DND-41 (cell line): ENCODE results near the gene VKORC1.

Source experiments
- ATAC-seq: fragments of 200-7000 bp; cut with Tn5 transposase; 3 replicates; pipeline ENCODE4 v1.9.1; 2021; ENCODE audit warnings: low read depth; ENCODE audit not compliant: insufficient read depth
- DNase-seq: peaks from one replicate; pipeline ENCODE4 v3.0.0-alpha.2; 2020
- H2AFZ ChIP-seq: 2 replicates; pipeline ENCODE4 v1.6.0; 2012; ENCODE audit warnings: low read depth, low read length
- H3K27ac ChIP-seq: 2 replicates; pipeline ENCODE4 v1.5.1; 2012; ENCODE audit warnings: low read length, inconsistent platforms
- H3K27me3 ChIP-seq: fragments of 200-600 bp; sonication (generic); 2 replicates; pipeline ENCODE4 v1.6.0; 2012; ENCODE audit warnings: low read length, mild to moderate bottlenecking, inconsistent platforms; ENCODE audit not compliant: insufficient read depth, poor library complexity
- H3K36me3 ChIP-seq: 2 replicates; pipeline ENCODE4 v1.5.1; 2012; ENCODE audit warnings: low read length, inconsistent platforms; ENCODE audit not compliant: insufficient read depth
- H3K4me1 ChIP-seq: 2 replicates; pipeline ENCODE4 v1.5.1; 2012; ENCODE audit warnings: mild to moderate bottlenecking, low read length; ENCODE audit not compliant: insufficient read depth
- H3K4me2 ChIP-seq: 2 replicates; pipeline ENCODE4 v1.6.0; 2012; ENCODE audit warnings: mild to moderate bottlenecking, moderate library complexity, low read length, inconsistent platforms; ENCODE audit not compliant: insufficient read depth
- H3K4me3 ChIP-seq, 2 experiments: fragments of 200-600 bp in 1 of 2; shearing (Covaris generic) in 1 of 2; 2 replicates each; pipeline ENCODE4 v1.5.1; 2012 to 2016; ENCODE audit warnings: inconsistent platforms in 2 of 2, low read length in 2 of 2, mild to moderate bottlenecking in 2 of 2, low read depth in 1 of 2, moderate library complexity in 1 of 2
- H3K79me2 ChIP-seq: 2 replicates; pipeline ENCODE4 v1.6.0; 2012; ENCODE audit warnings: low read length, inconsistent platforms; ENCODE audit not compliant: insufficient read depth
- H3K9ac ChIP-seq: 2 replicates; pipeline ENCODE4 v1.6.0; 2012; ENCODE audit warnings: low read depth, mild to moderate bottlenecking, inconsistent platforms, low read length, moderate library complexity
- H3K9me3 ChIP-seq: 2 replicates; pipeline ENCODE4 v1.5.1; 2012; ENCODE audit warnings: low read length, moderate library complexity, mild to moderate bottlenecking, inconsistent platforms; ENCODE audit not compliant: insufficient read depth, severe bottlenecking
- H4K20me1 ChIP-seq: 2 replicates; pipeline ENCODE4 v1.6.0; 2012; ENCODE audit warnings: low read length; ENCODE audit not compliant: insufficient read depth
- EZH2 ChIP-seq: IDR thresholded peaks from 3 replicates; pipeline ENCODE4 v1.6.1; 2012; ENCODE audit warnings: borderline replicate concordance, low read depth, mild to moderate bottlenecking, moderate library complexity, low read length, inconsistent platforms; ENCODE audit not compliant: severe bottlenecking
- TF ChIP-seq, protein P1 (sequence below): IDR thresholded peaks from 2 replicates; pipeline ENCODE4 v1.5.1; 2012; ENCODE audit warnings: borderline replicate concordance, low read length, moderate library complexity, mild to moderate bottlenecking; ENCODE audit not compliant: poor library complexity, severe bottlenecking; ENCODE audit errors: extremely low read depth

The VKORC1 gene

DNA sequence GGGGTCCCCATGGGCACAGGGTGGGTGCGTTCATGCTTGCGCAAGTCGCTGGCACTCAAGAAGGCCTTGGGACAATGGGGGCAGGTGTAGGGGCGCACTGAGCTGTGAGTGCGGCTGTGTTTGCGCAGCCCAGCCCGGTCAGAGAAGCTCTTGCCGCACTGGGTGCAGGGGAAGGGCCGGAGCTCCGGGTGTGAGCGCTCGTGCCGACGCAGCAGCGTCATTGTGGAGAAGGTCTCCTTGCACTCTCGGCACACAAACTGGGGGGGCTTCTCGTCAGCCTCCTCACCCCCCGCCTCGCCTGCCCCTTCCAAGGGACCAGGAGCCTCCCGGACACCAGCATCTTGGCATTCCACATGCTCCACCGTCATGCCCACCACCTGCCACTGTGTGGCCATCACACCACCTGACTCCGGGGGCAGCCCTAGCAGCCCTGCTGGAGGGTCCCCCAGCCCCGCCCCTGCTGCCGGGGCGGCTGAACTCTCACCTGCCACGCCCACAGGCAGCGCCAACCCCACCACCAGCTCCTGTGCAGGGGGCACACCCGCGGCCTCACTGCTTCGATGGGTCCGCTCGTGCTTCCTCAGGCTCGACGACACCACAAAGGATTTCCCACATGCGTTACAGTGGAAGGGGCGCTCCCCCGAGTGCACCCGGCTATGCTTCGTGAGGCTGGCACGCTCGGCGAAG is 33.3 kb downstream of the VKORC1 start:
- no peaks in the 10 kb centered on the region for H3K27me3 ChIP-seq
- H3K27ac ChIP-seq = no peak overlapping the region
- no peak for DNase-seq
- no peaks in the 10 kb centered on the region for H3K9me3 ChIP-seq
- H3K4me1 ChIP-seq = no peaks in the 10 kb centered on the region; the same call in 1 of the 2 replicates
- TF ChIP-seq, protein P1, sequence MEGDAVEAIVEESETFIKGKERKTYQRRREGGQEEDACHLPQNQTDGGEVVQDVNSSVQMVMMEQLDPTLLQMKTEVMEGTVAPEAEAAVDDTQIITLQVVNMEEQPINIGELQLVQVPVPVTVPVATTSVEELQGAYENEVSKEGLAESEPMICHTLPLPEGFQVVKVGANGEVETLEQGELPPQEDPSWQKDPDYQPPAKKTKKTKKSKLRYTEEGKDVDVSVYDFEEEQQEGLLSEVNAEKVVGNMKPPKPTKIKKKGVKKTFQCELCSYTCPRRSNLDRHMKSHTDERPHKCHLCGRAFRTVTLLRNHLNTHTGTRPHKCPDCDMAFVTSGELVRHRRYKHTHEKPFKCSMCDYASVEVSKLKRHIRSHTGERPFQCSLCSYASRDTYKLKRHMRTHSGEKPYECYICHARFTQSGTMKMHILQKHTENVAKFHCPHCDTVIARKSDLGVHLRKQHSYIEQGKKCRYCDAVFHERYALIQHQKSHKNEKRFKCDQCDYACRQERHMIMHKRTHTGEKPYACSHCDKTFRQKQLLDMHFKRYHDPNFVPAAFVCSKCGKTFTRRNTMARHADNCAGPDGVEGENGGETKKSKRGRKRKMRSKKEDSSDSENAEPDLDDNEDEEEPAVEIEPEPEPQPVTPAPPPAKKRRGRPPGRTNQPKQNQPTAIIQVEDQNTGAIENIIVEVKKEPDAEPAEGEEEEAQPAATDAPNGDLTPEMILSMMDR = no peak
- no peak for TF ChIP-seq EZH2
- peaks cover 22% of the 10 kb centered on the region for H3K79me2 ChIP-seq
- H4K20me1 ChIP-seq = peaks cover 12% of the 10 kb centered on the region
- H2AFZ ChIP-seq = no peak overlapping the region
- H3K4me2 ChIP-seq = no peak overlapping the region
- no peak overlapping the region for H3K9ac ChIP-seq
- no peak overlapping the region for H3K4me3 ChIP-seq
- peaks cover 44% of the 10 kb centered on the region for H3K36me3 ChIP-seq
- no peak for ATAC-seq

DNA sequence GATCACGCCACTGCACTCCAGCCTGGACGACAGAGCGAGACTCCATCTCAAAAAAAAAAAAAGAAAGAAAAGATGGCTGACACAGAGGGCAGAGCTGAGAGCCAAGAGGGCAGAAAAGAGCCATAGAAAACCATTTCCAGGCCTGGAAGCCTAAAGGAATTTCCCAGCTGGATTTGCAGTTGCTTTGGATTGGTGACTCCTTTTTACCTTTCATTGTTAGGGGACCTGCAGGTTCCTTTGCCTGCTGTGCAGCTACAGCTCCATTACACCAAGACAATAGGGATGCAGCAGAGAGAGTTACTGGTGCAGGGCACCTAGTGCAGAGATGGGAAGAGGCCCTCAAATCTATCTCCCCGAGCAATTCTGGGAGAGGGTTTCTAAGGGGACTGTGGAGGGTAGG is 39.0 kb downstream of the VKORC1 start:
- peaks cover 11% of the 10 kb centered on the region for H3K36me3 ChIP-seq
- H3K9ac ChIP-seq = no peak overlapping the region
- H3K27me3 ChIP-seq = no peaks in the 10 kb centered on the region
- no peak for ATAC-seq
- no peaks in the 10 kb centered on the region for H3K79me2 ChIP-seq
- no peak overlapping the region for H2AFZ ChIP-seq
- no peak overlapping the region; the same call in 1 of the 2 replicates for H3K27ac ChIP-seq
- no peaks in the 10 kb centered on the region for H3K9me3 ChIP-seq
- H3K4me2 ChIP-seq = no peak overlapping the region
- no peak for TF ChIP-seq EZH2
- TF ChIP-seq, protein P1 = no peak
- H4K20me1 ChIP-seq = no peaks in the 10 kb centered on the region
- no peak for DNase-seq
- H3K4me1 ChIP-seq = no peaks in the 10 kb centered on the region
- H3K4me3 ChIP-seq = no peak overlapping the region

DNA sequence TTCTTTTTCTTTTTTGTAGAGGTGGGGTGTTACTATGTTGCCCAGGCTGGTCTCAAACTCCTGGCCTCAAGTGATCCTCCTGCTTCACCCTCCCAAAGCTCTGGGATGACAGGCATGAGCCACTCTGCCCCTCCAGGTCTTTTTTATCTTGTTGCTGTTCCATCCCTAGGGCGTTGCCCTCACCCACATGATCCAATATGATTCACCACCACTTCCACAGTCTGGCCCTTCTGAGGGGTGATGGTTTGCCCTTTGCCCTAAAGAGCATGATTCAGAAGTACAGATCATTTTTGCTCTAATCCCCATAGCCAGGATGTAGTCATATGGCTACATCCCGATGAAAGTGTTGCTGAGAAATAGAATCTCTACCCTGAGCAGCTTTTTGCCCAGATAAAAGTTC is 42.5 kb downstream of the VKORC1 start:
- Histone ChIP-seq H2AFZ (no peak overlapping the region), H3K4me2 (no peak overlapping the region), H3K79me2 (no peaks in the 10 kb centered on the region), H3K9ac (no peak overlapping the region), H3K4me1 (no peaks in the 10 kb centered on the region), H3K9me3 (no peaks in the 10 kb centered on the region), H4K20me1 (no peaks in the 10 kb centered on the region), H3K27me3 (no peaks in the 10 kb centered on the region), H3K27ac (no peak overlapping the region), H3K4me3 (no peak overlapping the region), H3K36me3 (no peaks in the 10 kb centered on the region)
- ATAC-seq (no peak), DNase-seq (no peak)
- TF ChIP-seq EZH2 = no peak
- TF ChIP-seq, protein P1 = no peak
